ENCODE measurements around the gene SDC1.

Gene SDC1

DNA sequence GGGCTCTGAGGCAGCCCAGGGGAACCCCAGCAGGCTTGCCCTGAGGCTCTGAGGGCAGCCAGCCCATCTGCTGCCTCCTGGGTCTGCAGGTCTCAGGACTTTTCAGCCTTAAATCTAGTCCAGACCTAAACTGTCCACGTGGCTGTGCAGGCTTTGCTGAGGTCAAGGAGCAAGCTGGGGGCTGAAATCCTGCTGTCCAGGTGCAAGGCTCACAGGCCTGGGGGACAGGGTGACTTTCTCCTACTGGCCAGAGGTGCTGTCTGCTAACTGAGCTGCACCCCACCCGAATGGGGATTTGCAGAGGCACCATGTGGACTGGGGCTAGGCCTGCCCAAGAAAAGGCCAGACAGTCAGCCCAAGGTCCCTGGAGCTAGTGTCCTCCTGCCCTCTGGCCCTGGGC lies 32.1 kb downstream of the SDC1 start:
- Mint-ChIP-seq H3K27ac (no peak overlapping the region), H3K27me3 (ENCODE audit: low read depth, poor library complexity) (no peaks in the 10 kb centered on the region), H3K9me3 (no peaks in the 10 kb centered on the region), H3K36me3 (ENCODE audit: low read depth) (no peaks in the 10 kb centered on the region), H3K4me3 (no peak overlapping the region), H3K4me1 (peaks cover 90% of the 10 kb centered on the region)
- TF ChIP-seq, protein P1, sequence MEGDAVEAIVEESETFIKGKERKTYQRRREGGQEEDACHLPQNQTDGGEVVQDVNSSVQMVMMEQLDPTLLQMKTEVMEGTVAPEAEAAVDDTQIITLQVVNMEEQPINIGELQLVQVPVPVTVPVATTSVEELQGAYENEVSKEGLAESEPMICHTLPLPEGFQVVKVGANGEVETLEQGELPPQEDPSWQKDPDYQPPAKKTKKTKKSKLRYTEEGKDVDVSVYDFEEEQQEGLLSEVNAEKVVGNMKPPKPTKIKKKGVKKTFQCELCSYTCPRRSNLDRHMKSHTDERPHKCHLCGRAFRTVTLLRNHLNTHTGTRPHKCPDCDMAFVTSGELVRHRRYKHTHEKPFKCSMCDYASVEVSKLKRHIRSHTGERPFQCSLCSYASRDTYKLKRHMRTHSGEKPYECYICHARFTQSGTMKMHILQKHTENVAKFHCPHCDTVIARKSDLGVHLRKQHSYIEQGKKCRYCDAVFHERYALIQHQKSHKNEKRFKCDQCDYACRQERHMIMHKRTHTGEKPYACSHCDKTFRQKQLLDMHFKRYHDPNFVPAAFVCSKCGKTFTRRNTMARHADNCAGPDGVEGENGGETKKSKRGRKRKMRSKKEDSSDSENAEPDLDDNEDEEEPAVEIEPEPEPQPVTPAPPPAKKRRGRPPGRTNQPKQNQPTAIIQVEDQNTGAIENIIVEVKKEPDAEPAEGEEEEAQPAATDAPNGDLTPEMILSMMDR (IDR thresholded peaks at IDR 0.05) = no peak
- no peak for DNase-seq

DNA sequence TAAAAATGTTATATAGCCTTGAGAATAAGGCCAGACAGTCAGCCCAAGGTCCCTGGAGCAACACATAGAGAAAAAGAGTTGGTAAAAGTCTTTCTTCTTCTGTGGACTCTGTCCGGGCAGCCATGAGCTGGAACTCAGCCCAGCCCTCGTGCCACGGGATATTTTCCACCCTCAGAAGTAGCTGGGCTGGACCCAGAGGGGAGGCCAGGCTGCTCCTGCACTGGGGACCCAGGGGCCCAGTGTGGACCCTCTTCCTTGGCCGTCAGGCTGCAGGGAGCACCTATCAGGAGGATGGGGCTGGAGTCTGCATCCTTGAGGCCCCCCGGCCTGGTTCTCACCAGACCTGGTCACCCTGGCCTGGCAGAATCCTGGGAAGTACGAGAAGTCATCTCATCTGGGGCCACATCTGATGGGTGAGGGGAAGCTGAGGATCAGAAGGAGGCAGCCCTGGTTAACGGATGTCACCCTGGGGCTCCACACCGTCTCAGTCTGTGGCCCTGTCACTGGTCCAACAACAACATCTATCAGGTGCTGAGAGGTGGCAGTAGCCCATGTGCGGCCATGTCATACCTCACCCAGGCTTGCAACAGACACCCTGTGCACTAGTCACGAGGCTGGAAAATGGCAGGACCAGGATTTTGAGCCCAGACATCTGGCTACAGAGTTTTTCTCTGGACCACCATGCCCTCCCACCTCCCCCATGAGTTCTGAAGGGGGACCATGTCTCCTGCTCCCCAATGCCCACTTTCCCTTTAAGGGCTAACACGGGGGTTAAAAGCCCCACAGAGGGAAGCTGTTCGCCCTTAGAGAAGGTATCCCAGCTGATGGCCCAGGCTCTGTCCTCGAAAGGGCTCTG lies 33.0 kb downstream of the SDC1 start:
- Mint-ChIP-seq H3K4me3 (no peak overlapping the region), H3K4me1 (peaks cover 88% of the 10 kb centered on the region), H3K9me3 (no peaks in the 10 kb centered on the region), H3K27me3 (ENCODE audit: low read depth, poor library complexity) (no peaks in the 10 kb centered on the region), H3K36me3 (ENCODE audit: low read depth) (no peaks in the 10 kb centered on the region), H3K27ac (no peak overlapping the region)
- no peak for DNase-seq
- TF ChIP-seq, protein P1 (IDR thresholded peaks at IDR 0.05) = no peak

DNA sequence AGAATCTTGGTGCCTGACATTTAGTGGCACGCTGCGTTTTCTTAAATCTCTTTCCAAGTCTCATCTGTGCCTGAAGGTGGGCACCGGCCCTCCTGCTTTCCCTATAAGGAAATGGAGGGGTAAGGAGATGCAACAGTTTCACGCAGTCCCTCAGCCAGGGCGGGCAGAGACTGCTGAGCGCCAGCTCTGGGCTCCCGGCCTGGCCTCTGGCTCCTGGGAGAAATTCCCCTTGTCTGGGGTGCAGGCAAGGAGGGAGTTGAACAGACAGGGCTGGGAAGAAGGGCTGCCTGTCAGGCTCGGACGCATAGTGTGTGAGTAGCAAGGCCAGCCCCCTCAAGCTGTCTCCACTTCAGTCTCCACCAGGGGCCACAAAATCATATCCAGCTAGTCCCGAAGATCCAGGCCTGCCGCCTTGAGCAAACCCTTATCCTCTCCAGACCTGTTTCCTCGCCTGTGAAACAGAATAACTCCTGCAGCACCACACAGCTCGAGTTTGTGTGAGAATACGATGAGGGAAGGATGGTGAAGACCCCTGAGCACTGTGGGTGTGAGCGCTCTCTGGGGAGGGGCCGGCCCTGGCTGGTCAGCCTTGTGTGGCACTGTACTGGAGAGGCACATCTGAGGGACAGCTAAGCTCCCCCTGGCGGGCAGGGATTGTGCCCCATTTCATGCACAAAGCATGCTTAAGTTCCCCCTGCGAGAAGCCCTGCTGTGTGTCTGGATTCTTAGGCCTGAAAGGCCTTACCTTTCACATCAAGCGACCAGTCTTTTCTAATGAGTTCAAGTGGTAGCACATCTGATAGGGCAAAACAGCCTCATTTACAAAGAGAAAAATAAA lies 33.8 kb downstream of the SDC1 start:
- peak; percentile 55 for DNase-seq
- H3K27me3 Mint-ChIP-seq (ENCODE audit: low read depth, poor library complexity) = no peaks in the 10 kb centered on the region
- no peaks in the 10 kb centered on the region for H3K36me3 Mint-ChIP-seq (ENCODE audit: low read depth)
- H3K27ac Mint-ChIP-seq = peak overlapping the region; percentile 36
- TF ChIP-seq, protein P1 (IDR thresholded peaks at IDR 0.05) = peak; percentile 29
- H3K9me3 Mint-ChIP-seq = no peaks in the 10 kb centered on the region
- peaks cover 89% of the 10 kb centered on the region for H3K4me1 Mint-ChIP-seq
- H3K4me3 Mint-ChIP-seq = no peak overlapping the region

DNA sequence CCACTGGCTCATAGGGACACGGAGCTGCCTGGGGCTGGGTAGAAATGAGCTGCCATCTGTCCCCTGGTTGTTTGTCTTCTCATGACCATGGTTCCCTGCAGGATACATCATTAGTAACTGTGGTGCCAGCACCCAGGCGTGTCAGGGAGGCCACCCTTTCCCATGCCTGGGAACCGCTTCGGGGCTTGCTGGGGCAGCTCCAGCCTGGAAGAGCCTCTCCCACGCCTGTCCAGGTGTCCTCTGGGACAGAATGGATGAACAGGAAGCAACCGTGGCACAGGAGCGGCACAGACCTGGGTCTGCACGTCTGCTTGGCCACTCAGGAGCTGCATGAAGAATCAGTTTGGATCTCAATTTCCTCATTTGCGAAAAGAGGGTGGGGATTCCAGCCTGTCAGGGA lies 34.8 kb downstream of the SDC1 start:
- no peak for DNase-seq
- Mint-ChIP-seq H3K4me3 (no peak overlapping the region), H3K4me1 (peaks cover 89% of the 10 kb centered on the region), H3K36me3 (ENCODE audit: low read depth) (no peaks in the 10 kb centered on the region), H3K27ac (no peak overlapping the region), H3K27me3 (ENCODE audit: low read depth, poor library complexity) (no peaks in the 10 kb centered on the region), H3K9me3 (no peaks in the 10 kb centered on the region)
- TF ChIP-seq, protein P1 (IDR thresholded peaks at IDR 0.05) = no peak

DNA sequence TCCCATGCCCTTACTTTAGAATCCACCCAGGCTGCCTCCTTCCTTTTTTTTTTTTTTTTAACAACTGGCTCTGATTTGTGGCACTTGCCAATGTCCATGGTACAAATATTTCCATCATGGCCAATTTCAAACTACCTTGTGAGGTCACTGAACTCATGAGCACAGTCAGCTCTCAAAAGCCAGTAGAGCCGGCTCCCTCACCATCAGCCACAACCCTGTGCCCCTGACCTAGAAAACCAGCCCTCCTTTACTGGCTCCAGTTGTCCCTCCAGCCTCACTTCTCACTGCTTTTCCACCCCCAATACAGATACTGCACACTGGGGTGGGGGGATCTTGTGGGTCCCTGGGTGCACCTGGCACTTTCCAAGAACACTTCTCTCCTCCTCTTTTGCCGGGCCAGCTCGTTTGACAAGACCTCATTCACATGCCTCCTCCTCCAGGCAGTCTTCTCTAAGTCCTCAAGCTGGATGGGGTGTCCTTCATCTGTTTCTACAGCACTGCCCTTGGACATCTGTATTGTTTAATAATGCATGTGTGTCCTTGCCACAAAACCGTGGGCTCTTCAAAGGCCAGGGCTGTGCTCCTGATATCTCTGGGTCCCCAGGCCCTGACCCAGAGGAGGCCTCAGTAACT lies 35.5 kb downstream of the SDC1 start:
- DNase-seq = no peak
- Mint-ChIP-seq H3K27me3 (ENCODE audit: low read depth, poor library complexity) (no peaks in the 10 kb centered on the region), H3K27ac (peak overlapping the region; percentile 96), H3K4me3 (no peak overlapping the region), H3K9me3 (no peaks in the 10 kb centered on the region), H3K4me1 (peaks cover 89% of the 10 kb centered on the region), H3K36me3 (ENCODE audit: low read depth) (no peaks in the 10 kb centered on the region)
- TF ChIP-seq, protein P1 (IDR thresholded peaks at IDR 0.05) = no peak
